Skeletal muscle cell (primary cell): ENCODE results near the gene ST6GALNAC3.

Experiments
- DNase-seq: peaks from one replicate; pipeline ENCODE4 v3.0.0-alpha.2; 2010; ENCODE audit warnings: low read depth
- H3K4me3 ChIP-seq: 2 replicates; pipeline ENCODE4 v1.5.1; 2011; ENCODE audit warnings: low read depth, mild to moderate bottlenecking, control low read depth, low read length, moderate library complexity

Gene ST6GALNAC3

GRCh38 chr1:76262601-76263000 lies 188.1 kb downstream of the ST6GALNAC3 start:
- peak; percentile 7 for DNase-seq
- no peak overlapping the region for H3K4me3 ChIP-seq

- H3K4me3 ChIP-seq: no peak overlapping the region
- no peak for DNase-seq
These were observed 190.1 kb downstream of the ST6GALNAC3 start for GRCh38 chr1:76264642-76265041.

- H3K4me3 ChIP-seq: no peak overlapping the region
- DNase-seq: no peak
These were observed 192.2 kb downstream of the ST6GALNAC3 start for GRCh38 chr1:76266762-76267161.

GRCh38 chr1:76267631-76268030 lies 193.1 kb downstream of the ST6GALNAC3 start:
- DNase-seq: no peak

DNA sequence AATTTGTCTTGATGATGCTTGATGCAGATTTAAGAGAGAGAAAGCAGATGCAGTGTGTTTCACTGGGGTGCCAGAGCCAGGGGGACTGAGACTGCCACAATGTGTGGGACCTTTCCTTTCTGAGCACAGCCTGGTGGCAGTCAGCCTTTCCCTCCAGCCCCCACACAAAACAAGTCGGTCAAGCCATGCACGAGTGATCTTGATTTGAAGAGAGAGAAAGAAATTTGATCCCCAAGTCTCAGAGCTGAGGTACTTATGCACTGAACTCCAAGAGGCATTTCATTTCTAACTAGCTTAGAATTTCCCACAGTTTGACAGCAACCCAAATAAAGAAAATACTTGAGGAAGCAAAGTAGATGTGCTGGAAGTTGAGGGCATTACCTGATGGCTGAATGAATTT lies 193.8 kb downstream of the ST6GALNAC3 start:
- no peak overlapping the region for H3K4me3 ChIP-seq
- DNase-seq: no peak

More at GRCh38 chr1:76267631-76268030, 193.1 kb downstream of the ST6GALNAC3 start:
- no peak overlapping the region for H3K4me3 ChIP-seq

GRCh38 chr1:76269155-76269554 lies 194.6 kb downstream of the ST6GALNAC3 start:
- no peak overlapping the region for H3K4me3 ChIP-seq
- DNase-seq: peak; percentile 51

GRCh38 chr1:76274302-76274701 lies 199.8 kb downstream of the ST6GALNAC3 start:
- DNase-seq: no peak
- H3K4me3 ChIP-seq: no peak overlapping the region

GRCh38 chr1:76274718-76275117 lies 200.2 kb downstream of the ST6GALNAC3 start:
- H3K4me3 ChIP-seq: no peak overlapping the region
- no peak for DNase-seq

DNA sequence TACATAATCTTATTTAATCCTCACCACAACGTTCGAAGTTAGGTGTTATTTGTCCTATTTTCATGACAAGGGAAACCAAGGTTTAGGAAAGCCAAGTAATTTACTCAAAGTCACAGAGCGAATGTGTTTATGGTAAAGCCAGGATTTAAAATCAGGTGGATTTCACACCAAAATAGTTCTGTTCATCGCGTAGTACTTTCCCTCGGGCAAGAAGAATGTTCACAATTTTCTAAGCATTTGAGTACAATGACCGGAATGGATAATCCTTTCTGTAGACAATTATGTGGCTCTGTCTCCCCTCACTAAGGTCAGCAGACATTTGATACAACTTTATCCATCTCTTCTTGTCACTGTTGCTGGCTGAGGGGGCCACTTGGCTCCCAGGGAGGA lies 204.2 kb downstream of the ST6GALNAC3 start:
- no peak for DNase-seq
- no peak overlapping the region for H3K4me3 ChIP-seq

DNA sequence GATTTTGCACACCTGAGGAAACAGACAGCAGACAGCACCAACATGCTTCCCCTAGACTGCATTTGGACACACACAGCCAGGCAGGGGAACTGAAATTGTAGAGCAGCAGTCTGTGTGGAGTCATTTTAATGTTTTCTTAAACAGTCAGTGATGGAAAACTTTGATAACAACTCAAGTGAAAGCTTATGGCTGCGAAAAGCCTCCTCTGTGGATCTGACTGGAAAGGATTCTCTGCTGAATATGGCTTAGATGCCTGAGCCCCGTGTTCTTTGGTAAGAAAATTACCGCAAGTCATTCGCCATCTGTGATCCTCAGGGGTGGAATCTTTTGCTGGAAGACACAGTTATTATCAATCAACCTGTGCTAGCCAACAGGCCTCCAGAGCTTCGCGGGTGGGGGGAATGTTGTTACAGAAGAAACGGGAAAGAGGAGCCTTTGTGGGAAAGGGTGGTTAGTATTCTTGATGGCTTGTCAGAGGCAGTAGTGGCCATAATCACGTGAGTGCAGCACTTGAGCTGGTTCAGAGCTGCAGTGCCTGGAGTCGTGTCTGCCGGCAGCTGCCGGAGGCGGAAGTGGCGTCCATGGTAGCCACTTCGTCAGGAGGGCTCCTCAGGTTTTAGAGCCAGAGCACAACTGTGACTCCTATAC lies 204.7 kb downstream of the ST6GALNAC3 start:
- H3K4me3 ChIP-seq: no peak overlapping the region

DNA sequence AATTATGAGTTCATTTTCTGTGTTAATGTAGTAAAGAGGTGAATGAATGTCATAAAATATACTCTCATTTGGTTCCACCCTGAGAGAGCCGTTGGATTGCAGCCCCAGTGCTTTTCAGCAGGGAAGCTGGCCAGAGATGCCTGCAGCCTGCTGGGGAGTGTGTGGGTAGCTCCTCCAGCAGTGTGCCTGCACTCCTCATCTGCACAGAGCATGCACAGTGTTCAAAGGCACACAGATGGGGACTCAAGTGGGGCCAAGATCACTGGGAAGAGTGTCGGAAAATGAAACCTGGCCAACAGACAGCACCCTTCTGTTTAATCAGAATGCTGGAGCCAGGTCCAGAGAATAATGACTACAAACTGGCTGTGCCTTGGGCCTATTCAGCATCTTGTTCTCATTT lies 206.8 kb downstream of the ST6GALNAC3 start:
- DNase-seq: no peak
- no peak overlapping the region for H3K4me3 ChIP-seq

More for the DNA sequence above, 204.7 kb downstream of the ST6GALNAC3 start:
- no peak for DNase-seq

DNA sequence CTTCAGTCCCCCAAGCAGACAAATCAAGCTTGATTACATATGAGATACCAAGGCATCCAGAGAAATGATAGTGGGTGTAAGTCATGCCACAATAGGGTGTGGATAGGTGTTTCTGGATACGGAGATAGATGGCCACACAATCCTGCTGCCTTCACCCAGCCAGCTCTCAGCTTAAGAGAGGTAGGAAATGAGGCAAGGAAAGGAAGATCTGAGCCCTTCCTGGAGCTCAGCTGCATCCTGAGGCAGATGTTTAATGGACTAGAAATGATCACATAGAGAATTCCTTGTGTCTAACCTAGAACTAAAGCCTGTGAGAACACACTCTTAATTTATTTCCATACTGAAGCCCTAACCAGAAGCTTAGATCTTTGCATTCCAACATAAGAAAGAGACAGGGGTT lies 210.3 kb downstream of the ST6GALNAC3 start:
- H3K4me3 ChIP-seq: no peak overlapping the region
- no peak for DNase-seq

DNA sequence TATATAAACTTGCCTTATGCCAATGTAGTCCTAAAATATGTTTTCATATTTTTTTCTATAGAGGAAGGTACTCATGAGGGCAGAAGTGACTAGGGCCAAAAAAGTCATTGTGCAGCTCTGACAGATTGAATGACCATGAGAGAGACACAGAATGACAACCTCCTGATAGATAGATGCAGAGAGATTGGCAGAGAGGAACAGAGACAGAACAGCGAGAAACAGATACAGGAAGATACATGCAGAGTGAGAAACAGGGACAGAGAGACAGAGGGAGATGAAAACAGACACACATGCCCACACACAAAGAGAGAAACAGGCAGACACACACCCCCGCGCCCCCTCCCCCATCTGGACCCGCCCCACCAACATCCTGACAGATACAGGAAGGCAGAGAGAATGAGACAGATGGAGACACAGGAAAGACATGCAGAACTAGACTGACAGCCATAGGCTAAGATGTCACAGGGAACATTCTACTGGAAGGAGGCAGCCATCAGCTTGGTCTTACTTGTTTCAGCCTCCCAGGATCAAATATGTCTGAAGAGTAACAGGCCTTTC lies 211.1 kb downstream of the ST6GALNAC3 start:
- DNase-seq: no peak
- H3K4me3 ChIP-seq: no peak overlapping the region

DNA sequence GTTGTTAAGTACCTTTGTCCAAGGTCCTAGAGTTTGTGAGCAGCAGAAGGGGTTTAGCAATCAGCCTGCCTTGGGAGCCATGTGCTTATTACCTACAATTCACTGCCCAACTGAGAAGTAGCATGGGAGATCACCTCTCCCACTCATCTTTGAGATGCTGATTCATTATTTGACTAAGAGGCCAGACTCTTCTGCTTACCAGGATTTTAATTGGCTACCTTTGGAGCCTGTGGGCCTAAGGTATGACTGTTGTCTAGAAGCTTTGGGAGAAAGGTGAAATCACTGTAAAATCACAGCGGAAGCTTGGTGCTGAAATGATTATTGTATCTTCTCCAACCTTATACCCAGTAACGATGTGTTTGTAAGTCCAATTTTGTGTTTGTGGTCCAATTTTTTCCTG lies 213.4 kb downstream of the ST6GALNAC3 start:
- no peak overlapping the region for H3K4me3 ChIP-seq
- DNase-seq: no peak

DNA sequence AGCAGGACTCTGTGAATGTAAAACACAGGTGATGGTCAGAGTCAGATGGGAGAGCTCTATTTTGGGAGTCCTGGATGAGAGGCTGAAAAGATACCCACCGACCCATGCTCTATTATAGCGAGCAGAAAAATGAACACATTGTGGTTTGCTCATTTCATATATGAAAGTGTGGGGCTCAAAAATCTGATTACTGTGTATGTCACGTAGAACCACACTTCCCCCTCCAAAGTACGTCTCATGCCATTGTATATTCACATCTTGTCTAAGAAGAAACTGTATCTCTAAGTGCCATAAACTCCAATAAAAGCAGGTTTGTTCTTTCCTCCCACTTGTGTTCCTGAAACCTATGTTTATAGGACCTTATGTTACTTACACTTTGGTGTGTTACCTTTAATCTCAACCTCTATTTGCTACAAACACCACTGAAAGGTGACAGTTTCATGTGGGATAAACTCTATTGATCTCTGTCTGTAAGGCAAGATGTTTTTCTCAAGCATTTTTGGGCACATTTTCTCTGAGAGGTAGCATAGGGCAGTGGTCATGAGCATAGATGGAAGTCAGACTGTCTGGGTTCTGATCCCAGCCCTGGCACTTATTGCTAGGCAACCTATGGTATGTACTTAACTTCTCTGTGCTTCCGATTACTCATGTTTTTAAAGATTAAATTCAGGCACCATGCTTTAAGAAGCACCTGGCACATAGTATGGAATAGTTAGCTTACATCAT lies 214.4 kb downstream of the ST6GALNAC3 start:
- DNase-seq: no peak
- H3K4me3 ChIP-seq: no peak overlapping the region

- DNase-seq: no peak
- H3K4me3 ChIP-seq: no peak overlapping the region
These were observed 215.1 kb downstream of the ST6GALNAC3 start for GRCh38 chr1:76289692-76290091.

- no peak overlapping the region for H3K4me3 ChIP-seq
- no peak for DNase-seq
These were observed 215.7 kb downstream of the ST6GALNAC3 start for GRCh38 chr1:76290271-76290670.

DNA sequence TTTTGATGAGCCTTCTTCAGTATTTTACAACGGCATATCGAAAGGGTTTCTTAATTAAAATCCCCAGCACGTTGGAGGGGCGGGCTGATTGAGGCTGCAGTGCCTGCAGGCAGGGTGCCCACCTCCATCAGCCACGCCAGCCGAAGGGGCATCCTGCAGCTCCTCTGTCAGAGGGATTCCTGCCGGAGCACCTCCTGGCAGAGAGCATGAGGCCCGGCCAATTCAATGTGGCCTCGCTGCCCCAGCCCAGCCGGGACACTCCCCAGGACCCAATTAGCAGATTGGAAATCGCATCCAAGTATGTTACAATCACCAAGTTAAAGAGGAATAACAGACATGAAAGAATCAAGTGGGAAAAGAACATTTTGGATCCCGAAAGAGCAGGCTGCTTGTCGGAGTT lies 216.6 kb downstream of the ST6GALNAC3 start:
- DNase-seq: no peak

DNA sequence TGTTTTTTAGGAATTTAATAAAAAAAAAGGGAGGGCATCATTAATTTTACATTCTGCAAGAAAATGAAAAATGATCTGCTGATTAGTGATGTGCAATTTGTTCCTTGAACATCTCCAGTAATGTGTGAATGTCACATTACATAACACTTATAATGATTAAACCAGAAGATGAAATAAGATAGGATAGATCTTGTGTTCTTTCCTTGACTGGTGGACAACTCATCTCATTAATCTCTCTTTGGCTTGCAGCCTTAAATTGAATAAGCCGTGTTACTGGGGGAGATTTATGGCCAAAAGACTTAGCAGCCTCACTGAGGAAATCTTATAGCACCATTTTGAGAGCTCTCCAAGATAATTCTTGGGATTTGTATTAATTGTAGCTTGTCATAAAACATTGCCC lies 217.2 kb downstream of the ST6GALNAC3 start:
- DNase-seq: no peak
- H3K4me3 ChIP-seq: no peak overlapping the region

More for the DNA sequence above, 216.6 kb downstream of the ST6GALNAC3 start:
- H3K4me3 ChIP-seq: no peak overlapping the region

DNA sequence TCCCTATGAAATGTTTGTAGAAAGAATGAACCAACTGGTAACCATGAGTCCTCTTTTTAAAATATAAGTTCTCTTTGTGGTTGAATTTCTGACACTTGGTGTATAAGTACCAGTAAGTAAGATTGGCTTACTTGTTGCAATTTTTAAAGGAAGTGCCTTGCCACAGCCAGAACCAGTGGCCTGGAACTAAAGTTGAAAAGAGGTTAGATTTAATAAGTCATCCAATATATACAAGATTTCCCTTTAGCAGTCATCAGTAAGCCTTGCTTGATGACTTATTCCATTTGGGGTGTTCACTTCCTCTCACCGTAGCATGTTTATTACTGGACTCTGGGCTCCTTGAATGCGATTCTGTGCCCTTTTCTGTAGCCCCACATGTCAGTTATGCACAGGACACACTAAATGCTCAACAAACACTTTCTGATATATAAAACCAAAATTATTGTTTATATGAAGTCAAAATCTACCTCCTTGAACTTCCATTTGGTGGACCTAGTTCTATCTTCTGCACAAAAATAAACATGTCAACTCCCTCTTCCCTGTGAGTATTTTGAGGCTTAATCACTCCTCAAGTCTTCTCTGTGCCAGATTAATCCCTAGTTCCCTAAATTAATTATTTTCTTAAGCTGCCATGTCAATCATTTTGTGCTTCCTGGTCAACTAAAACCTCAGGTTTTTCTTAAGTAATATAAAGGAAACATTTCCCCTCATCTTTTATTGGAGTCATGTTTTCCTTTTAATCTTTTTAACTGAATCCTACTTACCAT lies 218.1 kb downstream of the ST6GALNAC3 start:
- no peak for DNase-seq

More for the DNA sequence above, 218.1 kb downstream of the ST6GALNAC3 start:
- no peak overlapping the region for H3K4me3 ChIP-seq
